Liver (tissue), 9 donors: Measurements from ENCODE around the gene CUEDC1. TPM values are rescaled to one million over a fixed set of nuclear protein-coding genes. Genes with fewer than 3 reads are reported as not detected.

Experiments
- DNase-seq: peaks from one replicate; pipeline ENCODE4 v3.0.0-alpha.2; 2017; ENCODE audit warnings: low spot score
- H3K27ac ChIP-seq, 2 donors: one replicate each; pipeline ENCODE4 v1.7.0; 2013; ENCODE audit warnings: inconsistent platforms in 2 of 2, low read length in 2 of 2, control low read depth in 1 of 2, low read depth in 1 of 2, mild to moderate bottlenecking in 1 of 2
- H3K27me3 ChIP-seq, 4 donors: one replicate each; pipeline versions ENCODE4 v1.6.1 to v1.7.0; 2013; ENCODE audit warnings: low read length in 3 of 4, inconsistent platforms in 1 of 4, mild to moderate bottlenecking in 1 of 4, moderate library complexity in 1 of 4; ENCODE audit not compliant: control insufficient read depth in 4 of 4, insufficient read depth in 4 of 4
- H3K36me3 ChIP-seq, 4 donors: one replicate each; pipeline versions ENCODE4 v1.6.1 to v1.7.0; 2013; ENCODE audit warnings: low read length in 3 of 4, mild to moderate bottlenecking in 3 of 4, low read depth in 1 of 4, moderate library complexity in 1 of 4; ENCODE audit not compliant: control insufficient read depth in 4 of 4, insufficient read depth in 3 of 4
- H3K4me1 ChIP-seq, 4 donors: one replicate each; pipeline versions ENCODE4 v1.6.1 to v1.7.0; 2013; ENCODE audit warnings: low read length in 3 of 4, mild to moderate bottlenecking in 3 of 4, moderate library complexity in 1 of 4; ENCODE audit not compliant: control insufficient read depth in 4 of 4, insufficient read depth in 4 of 4
- H3K4me3 ChIP-seq, 3 donors: one replicate each; pipeline versions ENCODE4 v1.6.1 to v1.7.0; 2013; ENCODE audit warnings: low read length in 3 of 3, control low read depth in 1 of 3, low read depth in 1 of 3, mild to moderate bottlenecking in 1 of 3
- H3K9ac ChIP-seq, 2 donors: one replicate each; pipeline ENCODE4 v1.7.0; 2013; ENCODE audit warnings: low read length in 2 of 2, mild to moderate bottlenecking in 2 of 2, moderate library complexity in 2 of 2, control low read depth in 1 of 2, low read depth in 1 of 2
- H3K9me3 ChIP-seq, 4 donors: one replicate each; pipeline versions ENCODE4 v1.6.1 to v1.7.0; 2013; ENCODE audit warnings: low read length in 3 of 4; ENCODE audit not compliant: control insufficient read depth in 4 of 4
- EGR1 ChIP-seq, 2 donors: IDR thresholded peaks; 2 replicates each; pipeline ENCODE4 v1.6.1; 2016 to 2018; ENCODE audit warnings: antibody characterized with exemption in 2 of 2, low read depth in 2 of 2
- FOXA1 ChIP-seq: IDR thresholded peaks from 2 replicates; pipeline ENCODE4 v1.6.1; 2016; ENCODE audit warnings: antibody characterized with exemption
- GABPA ChIP-seq, 2 donors: IDR thresholded peaks in 1 of 2; conservative IDR thresholded peaks in 1 of 2; 2 replicates each; pipeline ENCODE4 v1.6.1; 2016; ENCODE audit warnings: antibody characterized with exemption in 2 of 2, mild to moderate bottlenecking in 1 of 2, moderate library complexity in 1 of 2
- HNF4A ChIP-seq, 2 donors: conservative IDR thresholded peaks; 2 replicates each; pipeline ENCODE4 v1.6.1; 2016; ENCODE audit warnings: antibody characterized with exemption in 2 of 2, mild to moderate bottlenecking in 2 of 2
- HNF4G ChIP-seq: IDR thresholded peaks from 2 replicates; pipeline ENCODE4 v1.6.1; 2016; ENCODE audit warnings: antibody characterized with exemption
- JUND ChIP-seq, 2 donors: IDR thresholded peaks; 2 replicates each; pipeline ENCODE4 v1.6.1; 2016; ENCODE audit warnings: antibody characterized with exemption in 2 of 2
- NR2F2 ChIP-seq: IDR thresholded peaks from 2 replicates; pipeline ENCODE4 v1.6.1; 2016; ENCODE audit warnings: antibody characterized with exemption
- RAD21 ChIP-seq, 2 donors: IDR thresholded peaks; 2 replicates each; pipeline ENCODE4 v1.6.1; 2016; ENCODE audit warnings: antibody characterized with exemption in 2 of 2, mild to moderate bottlenecking in 2 of 2
- RXRA ChIP-seq, 2 donors: IDR thresholded peaks; 2 replicates each; pipeline ENCODE4 v1.6.1; 2017 to 2018; ENCODE audit warnings: antibody characterized with exemption in 2 of 2, mild to moderate bottlenecking in 1 of 2
- SP1 ChIP-seq: IDR thresholded peaks from 2 replicates; pipeline ENCODE4 v1.6.1; 2018; ENCODE audit warnings: antibody characterized with exemption, mild to moderate bottlenecking
- TAF1 ChIP-seq: conservative IDR thresholded peaks from 2 replicates; pipeline ENCODE4 v1.6.1; 2016; ENCODE audit warnings: antibody characterized with exemption, mild to moderate bottlenecking
- YY1 ChIP-seq: IDR thresholded peaks from 2 replicates; pipeline ENCODE4 v1.6.1; 2016; ENCODE audit warnings: antibody characterized with exemption, mild to moderate bottlenecking
- WGBS: extraction: QIAGEN DNeasy Blood & Tissue Kit; methylation state at CpG from one replicate; pipeline ENCODE4 v1.1.7; 2013; 5-methylcytosine and 5-hydroxymethylcytosine counted together
- polyA plus RNA-seq, 2 donors: library from polyadenylated mRNA; stranded (reverse) in 1 of 2; unstranded in 1 of 2; fragments of 200-250 nt in 1 of 2; fragments of >200 nt in 1 of 2; fragmentation: Nextera tagmentation in 1 of 2; extraction: Ambion mirVana in 1 of 2; gene quantifications; one replicate each; pipeline versions ENCODE4 v1.2.1 to v1.2.3, GENCODE V29; 2013 to 2015
- total RNA-seq, 2 donors: library from RNA; depleted of rRNA; stranded (reverse); fragments of >200 nt; gene quantifications; one replicate each; pipeline ENCODE4 v1.2.3, GENCODE V29; 2014
- TF ChIP-seq, protein P1 (sequence below): IDR thresholded peaks from 2 replicates; pipeline ENCODE4 v1.6.1; 2016; ENCODE audit warnings: antibody characterized with exemption
- TF ChIP-seq, protein P2 (sequence below): IDR thresholded peaks from 2 replicates; pipeline ENCODE4 v1.6.1; 2016; ENCODE audit warnings: antibody characterized with exemption
- TF ChIP-seq, protein P3 (sequence below): IDR thresholded peaks from 2 replicates; pipeline ENCODE4 v1.6.1; 2016; ENCODE audit warnings: antibody characterized with exemption
- TF ChIP-seq, protein P4 (sequence below): fragments of 150-350 bp; IDR thresholded peaks from 2 replicates; pipeline ENCODE4 v1.5.1; 2017; ENCODE audit warnings: improper control_type of control experiment, low read depth, low read length; ENCODE audit not compliant: missing input control
- donor health status: healthy.
- donor health status: healthy.
- donor health status: healthy.
- donor health status: healthy.
- donor health status: healthy.

The CUEDC1 gene
- total and polyA plus RNA-seq, 4 donors: 2.6 to 4.9 (median 3.4) TPM

DNA sequence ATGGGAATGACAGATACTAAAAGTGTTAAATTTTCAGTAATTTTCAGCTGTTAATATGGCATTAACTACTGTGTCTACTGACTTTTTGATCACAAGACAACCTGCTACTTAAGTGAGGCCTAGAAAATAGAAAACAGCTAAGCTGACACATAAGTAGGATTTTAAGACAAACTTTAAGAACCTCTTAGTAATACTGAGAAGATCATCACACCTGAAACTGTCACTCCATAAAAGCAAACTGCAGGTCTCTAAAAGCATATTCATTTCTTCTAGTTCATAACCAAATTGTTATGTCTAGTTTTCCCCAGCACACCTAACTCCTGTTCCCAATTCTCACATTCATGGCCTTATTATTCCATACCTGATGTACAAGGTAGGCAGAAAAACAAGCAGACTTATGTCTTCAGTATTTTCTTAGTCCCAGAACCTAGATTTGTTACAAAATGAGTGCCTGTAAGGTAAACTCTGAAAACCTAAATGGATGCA lies 43.8 kb upstream of the CUEDC1 start (continued):
- TF ChIP-seq, protein P1, sequence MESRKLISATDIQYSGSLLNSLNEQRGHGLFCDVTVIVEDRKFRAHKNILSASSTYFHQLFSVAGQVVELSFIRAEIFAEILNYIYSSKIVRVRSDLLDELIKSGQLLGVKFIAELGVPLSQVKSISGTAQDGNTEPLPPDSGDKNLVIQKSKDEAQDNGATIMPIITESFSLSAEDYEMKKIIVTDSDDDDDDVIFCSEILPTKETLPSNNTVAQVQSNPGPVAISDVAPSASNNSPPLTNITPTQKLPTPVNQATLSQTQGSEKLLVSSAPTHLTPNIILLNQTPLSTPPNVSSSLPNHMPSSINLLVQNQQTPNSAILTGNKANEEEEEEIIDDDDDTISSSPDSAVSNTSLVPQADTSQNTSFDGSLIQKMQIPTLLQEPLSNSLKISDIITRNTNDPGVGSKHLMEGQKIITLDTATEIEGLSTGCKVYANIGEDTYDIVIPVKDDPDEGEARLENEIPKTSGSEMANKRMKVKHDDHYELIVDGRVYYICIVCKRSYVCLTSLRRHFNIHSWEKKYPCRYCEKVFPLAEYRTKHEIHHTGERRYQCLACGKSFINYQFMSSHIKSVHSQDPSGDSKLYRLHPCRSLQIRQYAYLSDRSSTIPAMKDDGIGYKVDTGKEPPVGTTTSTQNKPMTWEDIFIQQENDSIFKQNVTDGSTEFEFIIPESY: no peak
- TF ChIP-seq, protein P2, sequence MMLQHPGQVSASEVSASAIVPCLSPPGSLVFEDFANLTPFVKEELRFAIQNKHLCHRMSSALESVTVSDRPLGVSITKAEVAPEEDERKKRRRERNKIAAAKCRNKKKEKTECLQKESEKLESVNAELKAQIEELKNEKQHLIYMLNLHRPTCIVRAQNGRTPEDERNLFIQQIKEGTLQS: no peak
- TF ChIP-seq, protein P3, sequence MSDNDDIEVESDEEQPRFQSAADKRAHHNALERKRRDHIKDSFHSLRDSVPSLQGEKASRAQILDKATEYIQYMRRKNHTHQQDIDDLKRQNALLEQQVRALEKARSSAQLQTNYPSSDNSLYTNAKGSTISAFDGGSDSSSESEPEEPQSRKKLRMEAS: no peak
- TF ChIP-seq YY1 (no peak), RXRA (IDR thresholded peaks at IDR 0.05) (no peak), NR2F2 (no peak), FOXA1 (no peak), RAD21 (IDR thresholded peaks at IDR 0.05) (no peak), GABPA (IDR thresholded peaks at IDR 0.05 in 1 of 2, conservative IDR thresholded peaks at IDR 0.05 in 1 of 2) (no peak), TAF1 (no peak)

DNA sequence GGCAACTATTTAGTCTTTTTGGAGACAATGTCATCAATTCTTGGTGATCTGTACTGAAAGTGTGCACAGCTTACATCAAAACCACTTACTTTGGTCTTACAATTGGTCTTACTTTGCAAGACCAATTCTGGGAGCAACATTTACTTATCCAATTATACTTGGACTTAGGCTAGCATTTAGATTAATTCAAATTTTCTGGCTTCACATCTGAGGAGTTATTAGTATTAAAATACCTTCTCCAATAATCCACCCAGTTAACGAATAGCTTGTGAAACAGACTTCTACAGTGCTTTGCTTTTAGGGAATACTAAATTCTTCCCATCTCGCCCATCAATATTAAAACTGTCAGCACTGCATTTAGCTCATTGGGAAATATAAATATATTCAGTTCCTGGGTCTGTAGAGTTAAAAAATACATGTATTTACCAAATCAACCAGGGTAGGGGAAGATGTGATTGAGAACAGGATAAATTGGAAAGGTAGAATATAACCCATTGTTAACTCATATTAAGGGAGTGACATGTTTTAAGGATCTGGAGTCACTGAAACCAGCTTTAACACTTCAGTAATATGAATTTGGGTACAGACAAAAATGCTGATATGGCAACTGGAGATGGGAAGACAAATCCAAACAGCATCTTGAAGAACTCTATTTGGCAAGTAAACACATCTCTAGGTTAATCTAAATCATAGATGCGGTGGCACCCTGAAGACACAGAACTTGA lies 42.0 kb upstream of the CUEDC1 start:
- TF ChIP-seq, protein P2: no peak
- TF ChIP-seq, protein P3: no peak
- TF ChIP-seq SP1 (no peak), HNF4G (no peak), EGR1 (IDR thresholded peaks at IDR 0.05; ENCODE audit: low read depth in 2 of 2) (no peak), YY1 (no peak), TAF1 (no peak), GABPA (IDR thresholded peaks at IDR 0.05 in 1 of 2, conservative IDR thresholded peaks at IDR 0.05 in 1 of 2) (no peak), HNF4A (conservative IDR thresholded peaks at IDR 0.05) (no peak), RXRA (IDR thresholded peaks at IDR 0.05) (no peak), FOXA1 (no peak), NR2F2 (no peak), JUND (IDR thresholded peaks at IDR 0.05) (no peak)
- TF ChIP-seq, protein P4, sequence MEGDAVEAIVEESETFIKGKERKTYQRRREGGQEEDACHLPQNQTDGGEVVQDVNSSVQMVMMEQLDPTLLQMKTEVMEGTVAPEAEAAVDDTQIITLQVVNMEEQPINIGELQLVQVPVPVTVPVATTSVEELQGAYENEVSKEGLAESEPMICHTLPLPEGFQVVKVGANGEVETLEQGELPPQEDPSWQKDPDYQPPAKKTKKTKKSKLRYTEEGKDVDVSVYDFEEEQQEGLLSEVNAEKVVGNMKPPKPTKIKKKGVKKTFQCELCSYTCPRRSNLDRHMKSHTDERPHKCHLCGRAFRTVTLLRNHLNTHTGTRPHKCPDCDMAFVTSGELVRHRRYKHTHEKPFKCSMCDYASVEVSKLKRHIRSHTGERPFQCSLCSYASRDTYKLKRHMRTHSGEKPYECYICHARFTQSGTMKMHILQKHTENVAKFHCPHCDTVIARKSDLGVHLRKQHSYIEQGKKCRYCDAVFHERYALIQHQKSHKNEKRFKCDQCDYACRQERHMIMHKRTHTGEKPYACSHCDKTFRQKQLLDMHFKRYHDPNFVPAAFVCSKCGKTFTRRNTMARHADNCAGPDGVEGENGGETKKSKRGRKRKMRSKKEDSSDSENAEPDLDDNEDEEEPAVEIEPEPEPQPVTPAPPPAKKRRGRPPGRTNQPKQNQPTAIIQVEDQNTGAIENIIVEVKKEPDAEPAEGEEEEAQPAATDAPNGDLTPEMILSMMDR: no peak
- TF ChIP-seq, protein P1: no peak
- H3K36me3 ChIP-seq: peaks cover 0 to 6% (median 4%) of the 10 kb centered on the region in 4 donors
- no peak for DNase-seq
- peaks cover 0 to 8% (median under 1%) of the 10 kb centered on the region in 4 donors for H3K4me1 ChIP-seq
- H3K27ac ChIP-seq: no peak overlapping the region
- WGBS: 95% methylated on average over 3 of the region's 3 CpGs
- H3K9ac ChIP-seq: no peak overlapping the region
- no peaks in the 10 kb centered on the region for H3K9me3 ChIP-seq
- H3K27me3 ChIP-seq: no peaks in the 10 kb centered on the region
- H3K4me3 ChIP-seq: no peak overlapping the region
